ENCODE measurements around the gene MTIF2.
"Not testable (repeated sequence)": the region's sequence is repeated elsewhere in the genome, so short reads cannot be mapped to it uniquely, and the experiment has no call there.

Gene MTIF2

DNA sequence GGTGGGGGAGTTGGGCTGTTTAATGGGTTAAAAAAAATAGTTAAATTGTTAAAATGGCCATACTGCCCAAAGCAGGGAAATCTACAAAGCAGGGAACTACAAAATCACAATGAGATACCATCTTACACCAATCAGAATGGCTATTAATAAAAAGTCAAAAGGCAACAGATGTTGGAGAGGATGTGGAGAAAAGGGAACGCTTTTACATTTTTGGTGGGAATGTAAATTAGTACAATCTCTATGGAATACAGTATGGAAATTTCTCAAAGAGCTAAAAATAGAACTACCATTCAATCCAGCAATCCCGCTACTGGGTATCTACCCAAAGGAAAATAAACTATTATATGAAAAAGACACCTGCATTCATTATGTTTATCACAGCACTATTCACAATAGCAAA lies 64.1 kb downstream of the MTIF2 start:
- DNase-seq (ENCODE audit: insufficient read length, low spot score) (no peak), FAIRE-seq (no peak)

- DNase-seq (ENCODE audit: insufficient read length, low spot score), result no peak
These were observed 64.5 kb downstream of the MTIF2 start for GRCh38 chr2:55204536-55204935.

DNA sequence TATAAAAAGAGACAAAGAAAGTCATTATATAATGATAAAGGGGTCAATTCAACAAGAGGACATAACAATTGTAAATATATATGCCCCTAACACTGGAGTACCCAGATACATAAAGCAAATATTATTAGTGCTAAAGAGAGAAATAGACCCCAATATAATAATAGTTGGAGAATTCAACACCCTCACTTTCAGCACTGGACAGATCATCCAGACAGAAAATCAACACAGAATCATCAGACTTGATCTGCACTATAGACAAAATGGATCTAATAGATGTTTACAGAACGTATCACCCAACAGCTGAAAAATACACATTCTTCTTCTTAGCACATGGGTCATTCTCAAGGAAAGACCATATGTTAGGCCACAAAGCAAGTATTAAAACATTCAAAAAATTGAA lies 68.6 kb downstream of the MTIF2 start:
- FAIRE-seq, result no peak
- no peak for DNase-seq (ENCODE audit: insufficient read length, low spot score)

More at GRCh38 chr2:55204536-55204935, 64.5 kb downstream of the MTIF2 start:
- FAIRE-seq, result no peak

DNA sequence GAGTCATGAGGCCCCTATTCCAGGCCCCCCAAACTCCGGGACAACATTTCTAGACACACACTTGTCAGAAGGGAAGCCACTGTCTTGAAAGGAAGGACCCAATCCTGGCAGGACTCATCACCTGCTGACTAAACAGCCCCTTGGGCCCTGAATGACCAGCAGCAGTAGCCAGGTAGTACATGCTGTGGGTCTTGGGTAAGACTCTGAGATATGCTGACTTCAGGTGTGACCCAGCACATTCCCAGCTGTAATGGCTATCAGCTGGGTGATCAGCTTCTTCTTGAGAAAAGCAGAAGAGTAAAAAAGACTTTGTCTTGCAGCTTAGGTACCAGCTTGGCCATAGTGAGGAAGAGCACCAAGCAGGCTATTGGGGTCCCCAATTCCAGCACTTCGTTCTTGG lies 72.5 kb downstream of the MTIF2 start:
- FAIRE-seq, result no peak

DNA sequence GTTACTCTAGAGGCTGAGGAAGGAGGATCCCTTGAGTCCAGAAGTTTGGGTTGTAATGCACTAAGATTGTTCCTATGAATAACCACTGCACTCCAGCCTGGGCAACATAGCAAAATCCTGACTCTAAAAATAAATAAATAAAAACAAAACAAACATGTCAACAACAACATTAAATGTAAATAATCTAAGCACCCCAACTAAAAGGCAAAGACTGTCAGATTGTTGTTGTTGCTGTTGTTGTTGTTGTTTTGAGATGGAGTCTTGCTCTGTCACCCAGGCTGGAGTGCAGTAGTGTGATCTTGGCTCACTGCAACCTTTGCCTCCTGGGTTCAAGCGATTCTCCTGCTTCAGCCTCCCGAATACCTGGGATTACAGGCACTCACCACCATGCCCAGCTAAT lies 77.1 kb downstream of the MTIF2 start:
- not testable (repeated sequence) for FAIRE-seq

More for the DNA sequence above, 72.5 kb downstream of the MTIF2 start:
- no peak for DNase-seq (ENCODE audit: insufficient read length, low spot score)

DNA sequence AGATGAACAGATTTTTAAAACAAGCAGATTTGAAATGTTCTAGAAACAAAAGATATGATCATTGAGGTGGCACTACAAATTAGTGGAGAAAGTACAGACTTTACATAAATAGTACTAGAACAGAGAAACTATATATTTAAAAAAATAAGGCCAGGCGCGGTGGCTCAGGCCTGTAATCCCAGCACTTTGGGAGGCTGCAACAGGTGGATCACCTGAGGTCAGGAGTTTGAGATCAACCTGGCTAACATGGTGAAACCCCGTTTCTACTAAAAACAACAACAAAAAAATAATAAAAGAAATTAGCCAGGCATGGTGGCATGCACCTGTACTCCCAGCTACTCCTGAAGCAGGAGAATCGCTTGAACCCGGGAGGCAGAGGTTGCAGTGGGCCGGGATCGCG lies 82.2 kb downstream of the MTIF2 start:
- DNase-seq (ENCODE audit: insufficient read length, low spot score); FAIRE-seq: not testable (repeated sequence)

More for the DNA sequence above, 77.1 kb downstream of the MTIF2 start:
- not testable (repeated sequence) for DNase-seq (ENCODE audit: insufficient read length, low spot score)
